K562 (cell line): Measurements from ENCODE around the gene CARD9. TPM values are rescaled to one million over a fixed set of nuclear protein-coding genes. Genes with fewer than 3 reads are reported as not detected.

Source experiments
- ARID4B ChIP-seq: sonication (generic); formaldehyde crosslinking; IDR thresholded peaks from 2 replicates; pipeline ENCODE4 v1.8.0; 2022; ENCODE audit warnings: mild to moderate bottlenecking, missing genetic modification reagents
- CCAR2 ChIP-seq: fragments of 200-400 bp; formaldehyde crosslinking; IDR thresholded peaks from 2 replicates; pipeline ENCODE4 v1.6.1; 2017; ENCODE audit warnings: mild to moderate bottlenecking, low read depth, low read length
- DEAF1 ChIP-seq: fragments of 450-650 bp; formaldehyde crosslinking; IDR thresholded peaks from 2 replicates; pipeline ENCODE4 v1.4.0; 2020; ENCODE audit warnings: mild to moderate bottlenecking, moderate library complexity
- EP400 ChIP-seq: fragments of 450-650 bp; IDR thresholded peaks from 2 replicates; pipeline ENCODE4 v1.6.1; 2017; ENCODE audit warnings: antibody characterized with exemption, mild to moderate bottlenecking, moderate library complexity
- GABPB2 ChIP-seq: fragments of 250-450 bp; sonication (Bioruptor Pico); conservative IDR thresholded peaks from 2 replicates; pipeline ENCODE4 v1.5.1; 2021; ENCODE audit warnings: mild to moderate bottlenecking
- LCOR ChIP-seq: sonication (generic); formaldehyde crosslinking; IDR thresholded peaks from 2 replicates; pipeline ENCODE4 v1.8.0; 2022; ENCODE audit warnings: mild to moderate bottlenecking, missing genetic modification reagents
- MTA2 ChIP-seq: fragments of 450-650 bp; IDR thresholded peaks from 2 replicates; pipeline ENCODE4 v1.6.1; 2016; ENCODE audit warnings: low read depth
- NCOA4 ChIP-seq: fragments of 450-650 bp; IDR thresholded peaks from 2 replicates; pipeline ENCODE4 v1.6.1; 2018; ENCODE audit warnings: mild to moderate bottlenecking; ENCODE audit not compliant: partially characterized antibody
- NRF1 ChIP-seq, 2 experiments: fragments of 450-650 bp; IDR thresholded peaks in 1 of 2; conservative IDR thresholded peaks in 1 of 2; 2 replicates each; pipeline ENCODE4 v1.6.1; 2014; ENCODE audit warnings: mild to moderate bottlenecking in 2 of 2
- POLR2B ChIP-seq: fragments of 450-650 bp; IDR thresholded peaks from 2 replicates; pipeline ENCODE4 v1.6.1; 2018; ENCODE audit warnings: low read depth; ENCODE audit not compliant: partially characterized antibody
- PRDM10 ChIP-seq: fragments of 450-650 bp; IDR thresholded peaks from 2 replicates; pipeline ENCODE4 v1.6.1; 2018; ENCODE audit not compliant: partially characterized antibody
- SOX6 ChIP-seq: fragments of 450-650 bp; IDR thresholded peaks from 2 replicates; pipeline ENCODE4 v1.6.1; 2014; ENCODE audit warnings: mild to moderate bottlenecking
- SPI1 ChIP-seq: IDR thresholded peaks from 2 replicates; pipeline ENCODE4 v1.6.1; 2011; ENCODE audit warnings: low read depth, low read length, control low read depth, borderline replicate concordance
- SRF ChIP-seq, 2 experiments: fragments of 250-450, 450-650 bp in 1 of 2; sonication (Bioruptor Pico) in 1 of 2; sonication (generic) in 1 of 2; formaldehyde crosslinking; IDR thresholded peaks; 2 replicates each; pipeline versions ENCODE4 v1.5.0 to v1.5.1; 2020 to 2022; ENCODE audit warnings: mild to moderate bottlenecking in 1 of 2, missing genetic modification reagents in 1 of 2
- TCFL5 ChIP-seq: fragments of 250-450 bp; sonication (Bioruptor Pico); conservative IDR thresholded peaks from 2 replicates; pipeline ENCODE4 v1.6.1; 2021; ENCODE audit warnings: mild to moderate bottlenecking, moderate library complexity, matching md5 sums
- ZFX ChIP-seq: sonication (generic); formaldehyde crosslinking; IDR thresholded peaks from 2 replicates; pipeline ENCODE4 v1.8.0; 2022; ENCODE audit warnings: mild to moderate bottlenecking, missing genetic modification reagents, moderate library complexity
- ZNF3 ChIP-seq: fragments of 250-450 bp; sonication (Bioruptor Pico); IDR thresholded peaks from 2 replicates; pipeline ENCODE4 v1.5.0; 2021; ENCODE audit warnings: mild to moderate bottlenecking, moderate library complexity
- polyA plus RNA-seq, 8 experiments: library from polyadenylated mRNA; depleted of rRNA in 4 of 8; stranded (reverse) in 5 of 8; unstranded in 3 of 8; fragments of >200 nt; fragmentation: Nextera tagmentation in 2 of 8; fragmentation: Illumina TruSeq in 1 of 8; extraction: Ambion mirVana in 2 of 8; extraction: Trizol in 1 of 8; gene quantifications; 2 replicates each; pipeline versions ENCODE4 v1.2.1 to v1.2.3, GENCODE V29; 2011 to 2014; ENCODE audit warnings: inconsistent platforms in 1 of 8, missing spikeins in 1 of 8
- total RNA-seq, 7 experiments: library from RNA; depleted of rRNA in 6 of 7; stranded (reverse); fragments of >200 nt in 6 of 7; fragmentation: Illumina TruSeq in 2 of 7; extraction: Trizol in 2 of 7; gene quantifications; 2 replicates each; pipeline versions ENCODE4 v1.2.1 to v1.2.3, GENCODE V29; 2011 to 2021; ENCODE audit warnings: low replicate concordance in 1 of 7

The CARD9 gene
- total and polyA plus RNA-seq, 9 of the 15 experiments (the other 6 are each of a cell fraction or from before 2014, with no cell fraction given) = 1.7 to 53.0 (median 9.7) TPM

GRCh38 chr9:136373300-136374182, at the start of gene CARD9 (continued):
- TF ChIP-seq NRF1 (conservative IDR thresholded peaks at IDR 0.05 in 1 of 2, IDR thresholded peaks at IDR 0.05 in 1 of 2) (peak in 1 of 2 experiments; percentile 50; a peak in 3 of 4 replicates), MTA2 (no peak), ARID4B (CRISPR knock-in tag) (no peak; the same call in 1 of the 2 replicates), SPI1 (peak; percentile 60), GABPB2 (CRISPR knock-in tag) (no peak), SRF (CRISPR knock-in tag; IDR thresholded peaks at IDR 0.05) (no peak; a peak in 1 of 4 replicates), DEAF1 (CRISPR knock-in tag) (no peak), NCOA4 (no peak), ZFX (peak; percentile 78), PRDM10 (peak; percentile 17), SOX6 (no peak), EP400 (peak; percentile 12; the same call in 1 of the 2 replicates), TCFL5 (no peak), ZNF3 (CRISPR knock-in tag) (no peak), LCOR (CRISPR knock-in tag) (no peak), CCAR2 (no peak), POLR2B (peak; percentile 43)
